ENCODE results near the gene ABR.
A peak's percentile ranks its signal among the peaks of the same experiment; 100 is the strongest.
"Not testable (repeated sequence)": the region's sequence is repeated elsewhere in the genome, so short reads cannot be mapped to it uniquely, and the experiment has no call there.

ABR gene

DNA sequence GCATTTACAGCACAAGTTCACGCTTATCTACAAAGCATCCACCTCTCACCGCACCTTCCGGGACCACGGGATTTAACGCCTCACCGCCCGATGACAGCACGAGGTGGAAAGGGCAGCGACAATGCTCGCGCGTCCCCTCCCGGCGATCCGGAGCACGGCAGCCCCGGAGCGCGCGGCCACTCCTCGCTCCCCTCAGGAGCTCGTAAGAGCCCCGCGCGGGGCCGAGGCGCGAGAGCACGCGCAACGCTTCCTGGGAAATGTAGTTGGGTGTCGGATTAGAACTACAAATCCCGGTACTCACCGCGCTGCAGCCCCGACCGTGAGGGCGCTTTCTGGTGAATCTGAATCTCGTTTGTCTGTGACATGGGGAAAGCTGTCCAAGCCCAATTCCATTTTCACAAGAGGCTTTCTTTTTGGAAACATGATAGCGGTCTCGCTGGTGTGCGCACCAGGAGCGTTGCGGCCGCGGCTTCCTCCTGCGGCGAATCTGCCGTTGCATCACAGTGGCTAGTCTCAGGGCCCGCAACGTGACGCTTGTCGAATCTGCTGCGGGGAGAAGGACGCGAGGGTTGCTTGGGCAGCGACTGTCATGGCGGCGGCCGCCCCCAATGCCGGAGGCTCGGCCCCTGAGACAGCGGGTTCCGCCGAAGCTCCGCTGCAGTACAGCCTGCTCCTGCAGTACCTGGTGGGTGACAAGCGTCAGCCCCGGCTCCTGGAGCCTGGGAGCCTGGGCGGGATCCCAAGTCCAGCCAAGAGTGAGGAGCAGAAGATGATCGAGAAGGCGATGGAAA lies 183.0 kb downstream of the ABR start, which contains the start of gene TIMM22:
Gene TIMM22 (plus strand): TSS at position 576 of the 791 bp plus-strand sequence. CDS start 14 bp downstream, at position 590.
- peak; percentile 98 to 99 (median 99) for DNase-seq
- Histone ChIP-seq H3K9me3 (ENCODE audit: control extremely low read depth in 1 of 5, control insufficient read depth in 4 of 5, insufficient read depth in 2 of 5, low read depth in 1 of 5, low read length in 4 of 5) (peaks cover 0 to 9% (median 6%) of the 10 kb centered on the region in 5 experiments), H3K27ac (ENCODE audit: insufficient read depth in 1 of 2, low read depth in 1 of 2, low read length in 2 of 2, poor library complexity in 1 of 2, severe bottlenecking in 2 of 2) (peak within 1 kb of the TSS; percentile 80 to 92), H3K4me3 (ENCODE audit: control insufficient read depth in 1 of 7, extremely low read depth in 1 of 7, insufficient read depth in 4 of 7, low read depth in 2 of 7, low read length in 6 of 7) (peak within 1 kb of the TSS; percentile 85 to 100 (median 97)), H3K27me3 (replicated peaks in 2 of 5; ENCODE audit: control insufficient read depth in 4 of 5, insufficient read depth in 5 of 5, low read length in 4 of 5) (no peaks in the 10 kb centered on the region), H3K4me1 (ENCODE audit: control extremely low read depth in 1 of 4, control insufficient read depth in 4 of 4, insufficient read depth in 4 of 4, low read length in 3 of 4) (peaks cover 8 to 17% (median 12%) of the 10 kb centered on the region in 4 experiments), H3K36me3 (ENCODE audit: control insufficient read depth in 4 of 4, insufficient read depth in 4 of 4, low read length in 3 of 4) (peaks cover 6 to 23% (median 18%) of the 10 kb centered on the region in 4 experiments)
- WGBS (ENCODE audit: insufficient coverage), result under 1% methylated on average over 64 of the region's 71 CpGs
- ChIA-PET CTCF (interaction anchor here (0.6 to 2.7 kb wide), 20 partner anchors 8 to 266 kb away, joined by 3 to 20 read pairs (median 4); partner anchors contain the start of genes GLOD4 and MRM3), POLR2A (interaction anchor here (0.6 to 0.9 kb wide), 2 partner anchors 43 to 214 kb away, joined by 3 to 6 read pairs; no protein-coding TSS in a partner anchor)

DNA sequence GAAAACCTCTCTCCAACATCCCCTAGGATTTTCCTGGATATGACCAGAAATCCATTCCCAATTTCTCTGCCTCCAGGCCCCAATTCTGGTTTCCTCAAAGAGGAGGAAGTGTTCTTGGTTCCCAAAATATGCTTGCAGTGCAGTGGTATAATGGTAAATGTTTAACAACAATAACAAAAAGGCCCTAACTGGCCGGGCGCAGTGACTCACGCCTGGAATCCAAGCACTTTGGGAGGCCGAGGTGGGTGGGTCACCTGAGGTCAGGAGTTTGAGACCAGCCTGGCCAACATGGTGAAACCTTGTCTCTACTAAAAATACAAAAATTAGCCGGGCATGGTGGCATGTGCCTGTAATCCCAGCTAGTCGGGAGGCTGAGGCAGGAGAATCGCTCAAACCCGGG lies 184.5 kb downstream of the ABR start:
- H3K4me3 ChIP-seq (ENCODE audit: control insufficient read depth in 1 of 7, extremely low read depth in 1 of 7, insufficient read depth in 4 of 7, low read depth in 2 of 7, low read length in 6 of 7); H3K27me3 ChIP-seq (replicated peaks in 2 of 5; ENCODE audit: control insufficient read depth in 4 of 5, insufficient read depth in 5 of 5, low read length in 4 of 5); POLR2A ChIA-PET; DNase-seq; H3K27ac ChIP-seq (ENCODE audit: insufficient read depth in 1 of 2, low read depth in 1 of 2, low read length in 2 of 2, poor library complexity in 1 of 2, severe bottlenecking in 2 of 2); H3K9me3 ChIP-seq (ENCODE audit: control extremely low read depth in 1 of 5, control insufficient read depth in 4 of 5, insufficient read depth in 2 of 5, low read depth in 1 of 5, low read length in 4 of 5); H3K36me3 ChIP-seq (ENCODE audit: control insufficient read depth in 4 of 4, insufficient read depth in 4 of 4, low read length in 3 of 4): not testable (repeated sequence)
- H3K4me1 ChIP-seq (ENCODE audit: control extremely low read depth in 1 of 4, control insufficient read depth in 4 of 4, insufficient read depth in 4 of 4, low read length in 3 of 4), result peaks cover 8 to 17% (median 12%) of the 10 kb centered on the region in 4 experiments
- 94% methylated on average over 4 of the region's 8 CpGs for WGBS (ENCODE audit: insufficient coverage)
- CTCF ChIA-PET, result interaction anchor here (1.8 to 2.7 kb wide), 3 partner anchors 10 to 203 kb away, joined by 5 to 15 read pairs (median 7); no protein-coding TSS in a partner anchor

GRCh38 chr17:992933-993332 lies 186.8 kb downstream of the ABR start:
- Histone ChIP-seq H3K36me3 (ENCODE audit: control insufficient read depth in 4 of 4, insufficient read depth in 4 of 4, low read length in 3 of 4) (no peaks in the 10 kb centered on the region), H3K4me3 (ENCODE audit: control insufficient read depth in 1 of 7, extremely low read depth in 1 of 7, insufficient read depth in 4 of 7, low read depth in 2 of 7, low read length in 6 of 7) (no peak overlapping the region), H3K4me1 (ENCODE audit: control extremely low read depth in 1 of 4, control insufficient read depth in 4 of 4, insufficient read depth in 4 of 4, low read length in 3 of 4) (peaks cover 6 to 8% (median 6%) of the 10 kb centered on the region in 4 experiments), H3K27ac (ENCODE audit: insufficient read depth in 1 of 2, low read depth in 1 of 2, low read length in 2 of 2, poor library complexity in 1 of 2, severe bottlenecking in 2 of 2) (no peak overlapping the region), H3K27me3 (replicated peaks in 2 of 5; ENCODE audit: control insufficient read depth in 4 of 5, insufficient read depth in 5 of 5, low read length in 4 of 5) (no peaks in the 10 kb centered on the region), H3K9me3 (ENCODE audit: control extremely low read depth in 1 of 5, control insufficient read depth in 4 of 5, insufficient read depth in 2 of 5, low read depth in 1 of 5, low read length in 4 of 5) (peaks cover 0 to 9% (median 6%) of the 10 kb centered on the region in 5 experiments)
- ChIA-PET CTCF (interaction anchor here (1.4 to 2.1 kb wide), 2 partner anchors 10 to 12 kb away, joined by 5 to 6 read pairs; no protein-coding TSS in a partner anchor), POLR2A (no interaction called here)
- 82% methylated on average over 9 of the region's 13 CpGs for WGBS (ENCODE audit: insufficient coverage)
- DNase-seq, result no peak

DNA sequence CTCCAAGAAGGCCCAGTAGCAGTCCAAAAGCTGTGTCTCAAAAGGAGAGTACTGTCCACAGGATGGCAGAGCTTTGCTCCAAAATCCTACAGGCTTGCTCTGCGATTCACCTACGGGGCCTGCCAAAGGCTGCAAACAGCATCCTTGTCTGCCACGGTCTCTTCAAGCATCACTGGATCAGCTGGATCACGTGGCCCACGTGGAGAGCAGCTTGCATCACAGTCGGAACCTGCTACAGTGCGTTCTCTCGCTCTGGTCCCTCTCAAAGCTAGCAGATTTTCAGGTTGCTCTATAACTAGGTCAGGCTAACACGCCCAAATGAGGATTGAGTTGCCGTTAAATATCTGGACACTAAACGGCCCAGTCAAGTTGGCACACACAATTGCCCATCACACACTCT lies 191.2 kb downstream of the ABR start:
- Histone ChIP-seq H3K4me3 (ENCODE audit: control insufficient read depth in 1 of 7, extremely low read depth in 1 of 7, insufficient read depth in 4 of 7, low read depth in 2 of 7, low read length in 6 of 7) (no peak overlapping the region), H3K4me1 (ENCODE audit: control extremely low read depth in 1 of 4, control insufficient read depth in 4 of 4, insufficient read depth in 4 of 4, low read length in 3 of 4) (no peaks in the 10 kb centered on the region), H3K36me3 (ENCODE audit: control insufficient read depth in 4 of 4, insufficient read depth in 4 of 4, low read length in 3 of 4) (no peaks in the 10 kb centered on the region), H3K27me3 (replicated peaks in 2 of 5; ENCODE audit: control insufficient read depth in 4 of 5, insufficient read depth in 5 of 5, low read length in 4 of 5) (peaks cover 0 to 2% (median 0%) of the 10 kb centered on the region in 5 experiments), H3K27ac (ENCODE audit: insufficient read depth in 1 of 2, low read depth in 1 of 2, low read length in 2 of 2, poor library complexity in 1 of 2, severe bottlenecking in 2 of 2) (no peak overlapping the region), H3K9me3 (ENCODE audit: control extremely low read depth in 1 of 5, control insufficient read depth in 4 of 5, insufficient read depth in 2 of 5, low read depth in 1 of 5, low read length in 4 of 5) (peaks cover 0 to 7% (median 3%) of the 10 kb centered on the region in 5 experiments)
- WGBS (ENCODE audit: insufficient coverage), result 97% methylated on average over 9 of the region's 11 CpGs
- POLR2A ChIA-PET, result no interaction called here
- no peak for DNase-seq
- CTCF ChIA-PET, result no interaction called here

DNA sequence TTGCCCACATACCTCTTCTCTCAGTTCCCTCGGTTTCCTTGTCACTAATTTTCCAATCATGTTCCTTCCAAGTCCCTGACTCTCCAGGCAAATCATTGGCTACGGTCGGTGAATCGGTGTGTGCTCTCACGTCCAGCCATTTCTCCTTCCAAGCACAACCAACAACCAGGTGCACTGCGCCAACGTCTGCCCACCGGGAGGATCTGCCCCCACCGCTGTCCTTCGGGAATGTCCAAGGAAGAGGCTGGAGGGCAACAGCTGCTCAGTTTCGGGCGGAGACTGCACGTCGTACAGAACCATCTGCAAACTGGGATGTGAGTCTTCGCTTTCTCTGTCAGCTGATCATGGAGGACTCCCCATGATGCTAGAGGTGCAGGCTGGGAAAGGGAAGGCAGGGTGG lies 191.8 kb downstream of the ABR start:
- H3K4me1 ChIP-seq (ENCODE audit: control extremely low read depth in 1 of 4, control insufficient read depth in 4 of 4, insufficient read depth in 4 of 4, low read length in 3 of 4), result no peaks in the 10 kb centered on the region
- no peak overlapping the region for H3K27ac ChIP-seq (ENCODE audit: insufficient read depth in 1 of 2, low read depth in 1 of 2, low read length in 2 of 2, poor library complexity in 1 of 2, severe bottlenecking in 2 of 2)
- H3K4me3 ChIP-seq (ENCODE audit: control insufficient read depth in 1 of 7, extremely low read depth in 1 of 7, insufficient read depth in 4 of 7, low read depth in 2 of 7, low read length in 6 of 7), result no peak overlapping the region
- CTCF ChIA-PET, result no interaction called here
- no peaks in the 10 kb centered on the region for H3K36me3 ChIP-seq (ENCODE audit: control insufficient read depth in 4 of 4, insufficient read depth in 4 of 4, low read length in 3 of 4)
- no peak for DNase-seq
- POLR2A ChIA-PET, result no interaction called here
- H3K9me3 ChIP-seq (ENCODE audit: control extremely low read depth in 1 of 5, control insufficient read depth in 4 of 5, insufficient read depth in 2 of 5, low read depth in 1 of 5, low read length in 4 of 5), result peaks cover 0 to 5% (median 2%) of the 10 kb centered on the region in 5 experiments
- 93% methylated on average over 13 of the region's 15 CpGs for WGBS (ENCODE audit: insufficient coverage)
- H3K27me3 ChIP-seq (replicated peaks in 2 of 5; ENCODE audit: control insufficient read depth in 4 of 5, insufficient read depth in 5 of 5, low read length in 4 of 5), result peaks cover 0 to 2% (median 0%) of the 10 kb centered on the region in 5 experiments

DNA sequence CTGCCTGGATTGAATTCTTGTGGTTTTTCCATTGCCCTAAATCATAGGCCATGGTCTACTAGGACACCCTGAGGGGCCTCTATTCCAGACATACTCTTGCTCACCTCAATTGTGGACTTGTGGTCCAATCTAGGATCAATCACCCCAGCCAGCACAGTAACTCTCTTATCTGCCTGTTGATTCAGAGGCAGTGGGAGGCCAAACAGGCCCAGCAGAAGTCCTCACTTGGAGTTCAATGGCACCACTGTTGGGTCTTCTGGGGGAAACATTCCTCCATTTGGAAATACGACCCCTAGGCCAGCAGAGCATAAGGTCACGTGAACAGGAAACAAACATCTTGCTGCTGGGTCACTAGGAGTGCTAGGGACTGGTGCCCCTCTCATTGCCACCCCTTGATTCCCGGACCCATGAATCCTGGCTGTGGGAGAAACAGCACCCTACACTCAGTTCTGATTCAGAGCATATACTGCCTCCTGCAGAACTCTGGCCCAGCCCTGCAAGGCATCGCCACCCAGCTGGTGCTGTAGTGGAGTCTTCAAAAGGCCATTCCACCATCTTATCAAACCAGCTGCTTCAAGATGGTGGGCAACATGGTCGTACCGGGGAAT lies 193.4 kb downstream of the ABR start:
- 95% methylated on average over 6 of the region's 6 CpGs for WGBS (ENCODE audit: insufficient coverage)
- Histone ChIP-seq H3K4me1 (ENCODE audit: control extremely low read depth in 1 of 4, control insufficient read depth in 4 of 4, insufficient read depth in 4 of 4, low read length in 3 of 4) (no peaks in the 10 kb centered on the region), H3K27me3 (replicated peaks in 2 of 5; ENCODE audit: control insufficient read depth in 4 of 5, insufficient read depth in 5 of 5, low read length in 4 of 5) (peaks cover 0 to 2% (median 0%) of the 10 kb centered on the region in 5 experiments), H3K27ac (ENCODE audit: insufficient read depth in 1 of 2, low read depth in 1 of 2, low read length in 2 of 2, poor library complexity in 1 of 2, severe bottlenecking in 2 of 2) (no peak overlapping the region), H3K9me3 (ENCODE audit: control extremely low read depth in 1 of 5, control insufficient read depth in 4 of 5, insufficient read depth in 2 of 5, low read depth in 1 of 5, low read length in 4 of 5) (no peaks in the 10 kb centered on the region), H3K4me3 (ENCODE audit: control insufficient read depth in 1 of 7, extremely low read depth in 1 of 7, insufficient read depth in 4 of 7, low read depth in 2 of 7, low read length in 6 of 7) (no peak overlapping the region), H3K36me3 (ENCODE audit: control insufficient read depth in 4 of 4, insufficient read depth in 4 of 4, low read length in 3 of 4) (no peaks in the 10 kb centered on the region)
- POLR2A ChIA-PET, result no interaction called here
- CTCF ChIA-PET, result interaction anchor here (0.8 to 8.4 kb wide), 5 partner anchors 10 to 191 kb away, joined by 3 to 38 read pairs (median 4); no protein-coding TSS in a partner anchor
- no peak for DNase-seq
